GM21717 (cell line): ENCODE measurements around the gene STARD6.
A peak's percentile ranks its signal among the peaks of the same experiment; 100 is the strongest.
"Not testable (repeated sequence)": the region's sequence is repeated elsewhere in the genome, so short reads cannot be mapped to it uniquely, and the experiment has no call there.

Experiments
- ATAC-seq: cut with Tn5 transposase; IDR thresholded peaks from one replicate; pipeline ENCODE4 v1.9.1; 2021; ENCODE audit warnings: mild to moderate bottlenecking, moderate library complexity; ENCODE audit not compliant: unreplicated experiment

Gene STARD6

GRCh38 chr18:54351186-54351585, 6.5 kb downstream of the STARD6 start:
- ATAC-seq: no peak

- ATAC-seq: no peak
Observed at GRCh38 chr18:54338230-54338629, 19.4 kb downstream of the STARD6 start.

GRCh38 chr18:54335638-54336173, 22.0 kb downstream of the STARD6 start:
- ATAC-seq: no peak

- ATAC-seq: no peak
Observed at GRCh38 chr18:54330768-54331548, 26.7 kb downstream of the STARD6 start.

- ATAC-seq: no peak
Observed at GRCh38 chr18:54329787-54330186, 27.9 kb downstream of the STARD6 start.

GRCh38 chr18:54327818-54328217, 29.8 kb downstream of the STARD6 start:
- no peak for ATAC-seq

GRCh38 chr18:54323970-54324369, 33.7 kb downstream of the STARD6 start:
- no peak for ATAC-seq

- ATAC-seq: no peak
Observed at GRCh38 chr18:54323561-54323960, 34.1 kb downstream of the STARD6 start.

GRCh38 chr18:54316071-54316820, 41.4 kb downstream of the STARD6 start:
- ATAC-seq: no peak

GRCh38 chr18:54309564-54309963, 48.1 kb downstream of the STARD6 start:
- ATAC-seq: not testable (repeated sequence)

- no peak for ATAC-seq
Observed at GRCh38 chr18:54303408-54303807, 54.2 kb downstream of the STARD6 start.

- not testable (repeated sequence) for ATAC-seq
Observed at GRCh38 chr18:54298991-54299390, 58.7 kb downstream of the STARD6 start.

- ATAC-seq: no peak
Observed at GRCh38 chr18:54296062-54296461, 61.6 kb downstream of the STARD6 start.

GRCh38 chr18:54294274-54294673, 63.4 kb downstream of the STARD6 start:
- no peak for ATAC-seq

GRCh38 chr18:54284981-54285785, 72.5 kb downstream of the STARD6 start:
- ATAC-seq: peak; percentile 100

- ATAC-seq: peak; percentile 20
Observed at GRCh38 chr18:54284535-54284934, 73.1 kb downstream of the STARD6 start.

- ATAC-seq: no peak
Observed at GRCh38 chr18:54280220-54280569, 77.5 kb downstream of the STARD6 start.

GRCh38 chr18:54279477-54280219, 78.0 kb downstream of the STARD6 start:
- ATAC-seq: no peak

GRCh38 chr18:54278615-54279014, 79.0 kb downstream of the STARD6 start:
- no peak for ATAC-seq

GRCh38 chr18:54277899-54278298, 79.8 kb downstream of the STARD6 start:
- ATAC-seq: no peak
